Panc1 (cell line): ENCODE measurements around the gene RHEX. TPM values are rescaled to one million over a fixed set of nuclear protein-coding genes. Genes with fewer than 3 reads are reported as not detected.

Experiments
- ATAC-seq: fragments of 200-7000 bp; cut with Tn5 transposase; 2 replicates; pipeline ENCODE4 v1.9.1; 2020; ENCODE audit warnings: mild to moderate bottlenecking, moderate library complexity
- BruUV-seq: library from RNA; stranded (reverse); fragments of 400-500 nt; replicated peaks from 2 replicates; lab custom pipeline; 2021; lab: Mats Ljungman, UMichigan
- CTCF ChIA-PET: fragments of 300-600 bp; sonication (Branson Sonifier 250); formaldehyde crosslinking; loops from one replicate; lab custom pipeline; 2022; ENCODE audit warnings: antibody characterized with exemption; lab: Charles Lee
- POLR2A ChIA-PET: fragments of 300-600 bp; sonication (Branson Sonifier 250); formaldehyde crosslinking; loops from one replicate; lab custom pipeline; 2022; ENCODE audit warnings: antibody characterized with exemption; lab: Charles Lee
- DNase-seq: peaks from one replicate; pipeline ENCODE4 v3.0.0-alpha.2; 2010; ENCODE audit warnings: low read depth, low spot score
- H3K27ac ChIP-seq: 2 replicates; pipeline ENCODE4 v1.5.1; 2011; ENCODE audit warnings: mild to moderate bottlenecking, low read length, inconsistent platforms
- H3K27me3 ChIP-seq: fragments of 200-500 bp; sonication (Bioruptor generic); 2 replicates; pipeline ENCODE4 v1.6.0; 2014; ENCODE audit warnings: low read length, inconsistent platforms; ENCODE audit not compliant: control insufficient read depth, insufficient read depth
- H3K36me3 ChIP-seq: fragments of 200-500 bp; sonication (Bioruptor generic); 2 replicates; pipeline ENCODE4 v1.5.1; 2014; ENCODE audit warnings: inconsistent platforms, mild to moderate bottlenecking, low read length, moderate library complexity; ENCODE audit not compliant: control insufficient read depth, insufficient read depth
- H3K4me1 ChIP-seq: 2 replicates; pipeline ENCODE4 v1.5.1; 2011; ENCODE audit warnings: inconsistent platforms, mild to moderate bottlenecking, low read length, moderate library complexity; ENCODE audit not compliant: control insufficient read depth, insufficient read depth
- H3K4me3 ChIP-seq, 2 experiments: 2 replicates each; pipeline ENCODE4 v1.5.1; 2011 to 2012; ENCODE audit warnings: low read depth in 2 of 2, low read length in 2 of 2, mild to moderate bottlenecking in 2 of 2, inconsistent platforms in 1 of 2, moderate library complexity in 1 of 2
- H3K9me3 ChIP-seq: fragments of 200-500 bp; sonication (Bioruptor generic); 2 replicates; pipeline ENCODE4 v1.5.1; 2014; ENCODE audit warnings: low read depth, mild to moderate bottlenecking, inconsistent platforms, low read length, moderate library complexity; ENCODE audit not compliant: control insufficient read depth, insufficient read depth
- POLR2AphosphoS5 ChIP-seq: IDR thresholded peaks from 2 replicates; pipeline ENCODE4 v1.6.1; 2012; ENCODE audit warnings: mild to moderate bottlenecking, low read depth, low read length, moderate library complexity
- SIN3A ChIP-seq: IDR thresholded peaks from 2 replicates; pipeline ENCODE4 v1.6.1; 2012; ENCODE audit warnings: low read depth, mild to moderate bottlenecking, low read length, moderate library complexity, borderline replicate concordance; ENCODE audit not compliant: insufficient read depth
- TCF7L2 ChIP-seq: IDR thresholded peaks from 2 replicates; pipeline ENCODE4 v1.6.1; 2011; ENCODE audit warnings: mild to moderate bottlenecking, low read depth, low read length, inconsistent platforms
- in situ Hi-C: cut with HindIII; loops from 2 replicates; pipeline ENCODE4 v1.10.0; 2016; ENCODE audit warnings: low sequenced_read_pairs, low pct_unique_long_range_greater_than_20kb
- intact Hi-C: fragments of 100-400 bp; cut with micrococcal nuclease; formaldehyde crosslinking; loops from one replicate; pipeline ENCODE4 v1.10.0; 2022; ENCODE audit not compliant: unreplicated experiment
- total RNA-seq: library from RNA; stranded (reverse); gene quantifications from one replicate; pipeline ENCODE4 v1.2.1, GENCODE V29; 2021; ENCODE audit not compliant: unreplicated experiment
- TF ChIP-seq, protein P1 (sequence below): fragments of 450-650 bp; IDR thresholded peaks from 2 replicates; pipeline ENCODE4 v1.5.1; 2017; ENCODE audit warnings: mild to moderate bottlenecking
- TF ChIP-seq, protein P2 (sequence below), 2 experiments: IDR thresholded peaks; 2 replicates each; pipeline ENCODE4 v1.6.1; 2011 to 2012; ENCODE audit warnings: low read depth in 2 of 2, control low read depth in 1 of 2, low read length in 1 of 2, mild to moderate bottlenecking in 1 of 2, moderate library complexity in 1 of 2; ENCODE audit not compliant: insufficient read depth in 1 of 2

Gene RHEX
- total RNA-seq, 1 experiment from 2014 or later: not detected

DNA sequence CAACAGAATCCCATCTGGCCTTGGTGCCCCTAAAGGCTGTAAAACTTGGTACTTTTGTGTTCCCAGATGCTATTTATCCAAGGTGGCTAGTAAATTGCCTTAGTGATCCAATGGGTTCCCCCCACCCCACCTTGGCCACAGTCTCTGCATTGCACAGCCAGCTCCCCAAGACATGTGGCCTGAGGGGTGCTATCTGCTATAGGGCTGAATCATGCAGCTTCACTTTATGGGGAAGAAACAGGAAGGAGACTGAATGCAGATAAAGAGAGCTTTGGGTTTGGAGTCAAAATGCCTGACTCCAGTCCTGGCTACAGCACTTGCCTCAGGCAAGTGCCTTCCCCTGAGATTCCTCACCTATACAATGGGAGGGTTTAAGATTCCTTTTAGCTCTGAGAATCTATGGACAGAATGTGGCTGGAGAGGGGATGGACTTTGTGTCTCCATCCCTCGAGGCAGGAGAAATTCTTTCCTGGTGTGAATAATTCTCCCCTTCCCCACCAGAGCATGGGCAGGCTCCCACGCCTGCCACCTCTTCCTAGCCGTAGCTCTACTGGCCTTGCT is 6.5 kb downstream of the RHEX start:
- in situ Hi-C loops: no loop called here
- Histone ChIP-seq H3K9me3 (no peaks in the 10 kb centered on the region), H3K27me3 (no peaks in the 10 kb centered on the region), H3K27ac (no peak overlapping the region), H3K36me3 (no peaks in the 10 kb centered on the region), H3K4me1 (no peaks in the 10 kb centered on the region), H3K4me3 (no peak overlapping the region)
- CTCF ChIA-PET: no interaction called here
- TF ChIP-seq POLR2AphosphoS5 (no peak), SIN3A (no peak)
- TF ChIP-seq, protein P1, sequence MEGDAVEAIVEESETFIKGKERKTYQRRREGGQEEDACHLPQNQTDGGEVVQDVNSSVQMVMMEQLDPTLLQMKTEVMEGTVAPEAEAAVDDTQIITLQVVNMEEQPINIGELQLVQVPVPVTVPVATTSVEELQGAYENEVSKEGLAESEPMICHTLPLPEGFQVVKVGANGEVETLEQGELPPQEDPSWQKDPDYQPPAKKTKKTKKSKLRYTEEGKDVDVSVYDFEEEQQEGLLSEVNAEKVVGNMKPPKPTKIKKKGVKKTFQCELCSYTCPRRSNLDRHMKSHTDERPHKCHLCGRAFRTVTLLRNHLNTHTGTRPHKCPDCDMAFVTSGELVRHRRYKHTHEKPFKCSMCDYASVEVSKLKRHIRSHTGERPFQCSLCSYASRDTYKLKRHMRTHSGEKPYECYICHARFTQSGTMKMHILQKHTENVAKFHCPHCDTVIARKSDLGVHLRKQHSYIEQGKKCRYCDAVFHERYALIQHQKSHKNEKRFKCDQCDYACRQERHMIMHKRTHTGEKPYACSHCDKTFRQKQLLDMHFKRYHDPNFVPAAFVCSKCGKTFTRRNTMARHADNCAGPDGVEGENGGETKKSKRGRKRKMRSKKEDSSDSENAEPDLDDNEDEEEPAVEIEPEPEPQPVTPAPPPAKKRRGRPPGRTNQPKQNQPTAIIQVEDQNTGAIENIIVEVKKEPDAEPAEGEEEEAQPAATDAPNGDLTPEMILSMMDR: no peak
- ATAC-seq (no peak), DNase-seq (no peak)
- no TSS peak for BruUV-seq
- intact Hi-C loops: no loop called here
- POLR2A ChIA-PET: no interaction called here

DNA sequence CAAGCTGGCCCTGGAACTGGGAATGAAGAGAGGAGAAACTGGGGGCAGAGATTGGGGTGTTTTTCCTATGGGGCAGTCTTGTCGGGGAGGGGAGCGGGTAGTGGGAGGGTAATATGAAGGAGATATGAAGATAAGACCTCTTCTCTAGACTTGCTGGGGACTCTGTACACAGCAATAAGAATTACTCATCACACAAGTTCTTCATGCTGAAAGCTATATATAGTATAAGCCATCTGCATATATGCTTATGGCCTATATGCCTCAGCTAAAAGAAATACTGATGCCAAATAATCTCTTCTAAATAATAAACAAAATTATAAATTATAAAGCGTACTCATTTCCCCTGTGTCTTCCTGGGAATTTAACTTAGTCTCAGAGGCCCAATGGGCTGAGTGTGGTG is 7.9 kb downstream of the RHEX start:
- Histone ChIP-seq H3K27me3 (no peaks in the 10 kb centered on the region), H3K27ac (no peak overlapping the region), H3K4me1 (no peaks in the 10 kb centered on the region), H3K36me3 (no peaks in the 10 kb centered on the region), H3K4me3 (no peak overlapping the region), H3K9me3 (no peaks in the 10 kb centered on the region)
- CTCF ChIA-PET: no interaction called here
- no peak for ATAC-seq
- POLR2A ChIA-PET: no interaction called here
- no peak for DNase-seq
- in situ Hi-C loops (no loop called here), intact Hi-C loops (no loop called here)
- no TSS peak for BruUV-seq
- TF ChIP-seq, protein P1: no peak
- TF ChIP-seq, protein P2, sequence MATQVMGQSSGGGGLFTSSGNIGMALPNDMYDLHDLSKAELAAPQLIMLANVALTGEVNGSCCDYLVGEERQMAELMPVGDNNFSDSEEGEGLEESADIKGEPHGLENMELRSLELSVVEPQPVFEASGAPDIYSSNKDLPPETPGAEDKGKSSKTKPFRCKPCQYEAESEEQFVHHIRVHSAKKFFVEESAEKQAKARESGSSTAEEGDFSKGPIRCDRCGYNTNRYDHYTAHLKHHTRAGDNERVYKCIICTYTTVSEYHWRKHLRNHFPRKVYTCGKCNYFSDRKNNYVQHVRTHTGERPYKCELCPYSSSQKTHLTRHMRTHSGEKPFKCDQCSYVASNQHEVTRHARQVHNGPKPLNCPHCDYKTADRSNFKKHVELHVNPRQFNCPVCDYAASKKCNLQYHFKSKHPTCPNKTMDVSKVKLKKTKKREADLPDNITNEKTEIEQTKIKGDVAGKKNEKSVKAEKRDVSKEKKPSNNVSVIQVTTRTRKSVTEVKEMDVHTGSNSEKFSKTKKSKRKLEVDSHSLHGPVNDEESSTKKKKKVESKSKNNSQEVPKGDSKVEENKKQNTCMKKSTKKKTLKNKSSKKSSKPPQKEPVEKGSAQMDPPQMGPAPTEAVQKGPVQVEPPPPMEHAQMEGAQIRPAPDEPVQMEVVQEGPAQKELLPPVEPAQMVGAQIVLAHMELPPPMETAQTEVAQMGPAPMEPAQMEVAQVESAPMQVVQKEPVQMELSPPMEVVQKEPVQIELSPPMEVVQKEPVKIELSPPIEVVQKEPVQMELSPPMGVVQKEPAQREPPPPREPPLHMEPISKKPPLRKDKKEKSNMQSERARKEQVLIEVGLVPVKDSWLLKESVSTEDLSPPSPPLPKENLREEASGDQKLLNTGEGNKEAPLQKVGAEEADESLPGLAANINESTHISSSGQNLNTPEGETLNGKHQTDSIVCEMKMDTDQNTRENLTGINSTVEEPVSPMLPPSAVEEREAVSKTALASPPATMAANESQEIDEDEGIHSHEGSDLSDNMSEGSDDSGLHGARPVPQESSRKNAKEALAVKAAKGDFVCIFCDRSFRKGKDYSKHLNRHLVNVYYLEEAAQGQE (IDR thresholded peaks at IDR 0.05; ENCODE audit: insufficient read depth in 1 of 2, low read depth in 2 of 2, low read length in 1 of 2): no peak
- TF ChIP-seq SIN3A: no peak
- no peak for TF ChIP-seq POLR2AphosphoS5
- TF ChIP-seq TCF7L2: no peak
